Gastrocnemius medialis (tissue), 4 donors: ENCODE data around the gene GPR87. TPM values are rescaled to one million over a fixed set of nuclear protein-coding genes. Genes with fewer than 3 reads are reported as not detected.

Experiments
- ATAC-seq, 2 donors: fragments of 150-250 bp; one replicate each; pipeline ENCODE4 v1.9.1; 2016
- DNase-seq, 2 donors: peaks; one replicate each; pipeline ENCODE4 v3.0.0-alpha.2; 2019
- H3K27ac ChIP-seq, 4 donors: fragments of 200-600 bp; sonication (generic); 1 replicate in 1 of 4; 2 replicates in 3 of 4; pipeline ENCODE4 v1.5.1; 2016 to 2018; ENCODE audit warnings: mild to moderate bottlenecking in 2 of 4, moderate library complexity in 1 of 4
- H3K27me3 ChIP-seq, 3 donors: fragments of 200-600 bp; sonication (generic) in 2 of 3; 1 replicate in 1 of 3; 2 replicates in 2 of 3; pipeline versions ENCODE4 v1.5.1 to v1.6.0; 2016 to 2019; ENCODE audit warnings: mild to moderate bottlenecking in 1 of 3, moderate library complexity in 1 of 3
- H3K36me3 ChIP-seq, 2 donors: fragments of 200-600 bp; sonication (generic) in 1 of 2; one replicate each; pipeline ENCODE4 v1.5.1; 2017 to 2018
- H3K4me1 ChIP-seq, 2 donors: fragments of 200-600 bp; sonication (generic) in 1 of 2; one replicate each; pipeline ENCODE4 v1.5.1; 2016 to 2017; ENCODE audit warnings: mild to moderate bottlenecking in 2 of 2
- H3K4me3 ChIP-seq, 4 donors: fragments of 200-600 bp; sonication (generic) in 3 of 4; 1 replicate in 1 of 4; 2 replicates in 3 of 4; pipeline ENCODE4 v1.5.1; 2016 to 2019; ENCODE audit warnings: mild to moderate bottlenecking in 2 of 4
- H3K9me3 ChIP-seq, 3 donors: fragments of 200-600 bp; sonication (generic) in 2 of 3; 1 replicate in 1 of 3; 2 replicates in 2 of 3; pipeline ENCODE4 v1.5.1; 2016 to 2019
- CTCF ChIP-seq, 5 experiments: fragments of 450-650 bp in 3 of 5; fragments of 200-600 bp in 2 of 5; sonication (generic) in 2 of 5; IDR thresholded peaks in 4 of 5; conservative IDR thresholded peaks in 1 of 5; 1 replicate in 4 of 5; 2 replicates in 1 of 5; pipeline ENCODE4 v1.5.1; 2016 to 2019; ENCODE audit warnings: antibody characterized with exemption in 5 of 5, mild to moderate bottlenecking in 3 of 5, moderate library complexity in 3 of 5
- POLR2A ChIP-seq, 2 donors: fragments of 450-650 bp; IDR thresholded peaks; one replicate each; pipeline ENCODE4 v1.6.1; 2017; ENCODE audit warnings: antibody characterized with exemption in 2 of 2, mild to moderate bottlenecking in 2 of 2, moderate library complexity in 2 of 2
- in situ Hi-C, 4 donors: fragments of 200-750 bp; cut with MboI; loops; one replicate each; pipeline versions ENCODE4 v1.15.0 to v1.8.0; 2017; ENCODE audit warnings: low sequenced_read_pairs in 4 of 4
- intact Hi-C: fragments of 100-400 bp; cut with DNase I; formaldehyde crosslinking; loops from one replicate; pipeline ENCODE4 v1.15.1; 2023; ENCODE audit warnings: low total_unique reads
- total RNA-seq, 4 donors: library from RNA; depleted of rRNA; stranded (reverse); fragments of >200 nt; gene quantifications; one replicate each; pipeline versions ENCODE4 v1.1.0 to v1.2.3, GENCODE V29; 2016

The GPR87 gene
- total RNA-seq, 4 donors from 2014 or later: not detected

DNA sequence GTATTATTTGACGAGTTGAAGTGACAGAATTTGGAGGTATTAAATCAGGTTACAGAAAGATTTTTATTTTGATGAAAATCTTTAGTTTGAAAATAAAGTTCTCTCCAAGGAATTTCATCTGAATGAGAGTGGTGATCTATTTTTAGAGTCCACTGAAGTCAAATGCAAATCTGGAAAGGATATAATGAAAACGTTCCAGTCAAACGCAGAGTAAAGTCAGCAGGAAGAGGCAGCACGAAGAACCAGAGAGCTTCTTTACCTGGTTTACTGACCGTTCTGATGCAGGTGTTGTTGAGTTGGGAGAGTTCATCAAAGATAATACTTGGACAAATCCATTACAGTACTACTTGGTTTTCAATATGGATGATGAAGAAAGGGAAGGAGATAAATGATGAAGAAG lies 47.0 kb downstream of the GPR87 start:
- Histone ChIP-seq H3K36me3 (no peaks in the 10 kb centered on the region), H3K27ac (peak overlapping the region in 3 of 4 donors; percentile 10 to 44 (median 34)), H3K9me3 (no peaks in the 10 kb centered on the region), H3K27me3 (no peaks in the 10 kb centered on the region), H3K4me3 (no peak overlapping the region), H3K4me1 (no peaks in the 10 kb centered on the region)
- in situ Hi-C loops (no loop called here), intact Hi-C loops (no loop called here)
- ATAC-seq (no peak), DNase-seq (no peak)
- TF ChIP-seq CTCF (IDR thresholded peaks at IDR 0.05 in 4 of 5, conservative IDR thresholded peaks at IDR 0.05 in 1 of 5) (no peak), POLR2A (IDR thresholded peaks at IDR 0.05) (no peak)

DNA sequence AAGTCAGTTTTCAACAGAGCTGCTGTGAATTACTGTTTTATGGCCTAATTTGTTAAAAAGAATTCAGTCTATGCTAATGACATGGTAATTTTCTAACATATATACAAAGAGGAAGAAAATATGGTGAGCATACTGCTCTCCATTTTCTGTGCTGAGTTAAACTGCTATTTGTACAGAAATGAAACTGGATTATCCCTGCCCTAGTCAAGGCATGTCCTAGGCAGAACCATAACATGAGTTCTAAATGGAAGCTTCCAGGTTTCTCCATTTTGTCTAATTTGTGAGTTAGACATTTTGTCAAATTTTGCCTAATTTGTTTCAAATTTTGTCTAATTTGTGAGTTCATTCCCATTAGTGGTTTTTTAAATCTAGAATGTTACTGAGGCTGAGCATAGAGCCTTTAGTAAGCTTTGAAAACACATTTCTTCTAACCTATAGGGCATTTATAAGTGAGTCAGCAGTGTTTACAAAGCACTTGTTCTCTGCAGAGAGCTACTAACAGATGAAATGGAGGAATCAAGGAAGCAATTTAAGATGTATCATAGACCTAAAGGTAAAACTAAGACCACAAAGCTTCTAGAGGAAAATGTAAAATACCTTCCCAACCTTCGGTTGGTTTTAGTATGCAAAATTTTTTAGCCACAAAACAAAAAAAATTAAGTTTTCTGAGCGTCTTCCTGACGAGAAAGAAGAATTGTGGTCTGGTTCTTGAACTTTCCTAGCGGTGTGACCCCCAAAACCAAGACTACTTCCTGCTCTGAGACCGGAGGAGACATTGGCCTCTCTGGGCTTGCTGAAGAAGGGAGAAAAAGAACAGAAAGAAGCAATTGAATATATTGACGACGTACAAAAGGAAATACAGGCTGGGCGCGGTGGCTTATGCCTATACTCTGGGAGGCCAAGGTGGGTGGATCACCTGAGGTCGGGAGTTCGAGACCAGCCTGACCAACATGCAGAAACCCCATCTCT lies 48.1 kb downstream of the GPR87 start:
- Histone ChIP-seq H3K4me3 (no peak overlapping the region), H3K4me1 (no peaks in the 10 kb centered on the region), H3K9me3 (no peaks in the 10 kb centered on the region), H3K36me3 (no peaks in the 10 kb centered on the region), H3K27me3 (no peaks in the 10 kb centered on the region), H3K27ac (peak overlapping the region in 1 of 4 donors; percentile 3)
- TF ChIP-seq POLR2A (IDR thresholded peaks at IDR 0.05) (no peak), CTCF (IDR thresholded peaks at IDR 0.05 in 4 of 5, conservative IDR thresholded peaks at IDR 0.05 in 1 of 5) (no peak)
- in situ Hi-C loops (no loop called here), intact Hi-C loops (no loop called here)
- no peak for ATAC-seq
- DNase-seq: no peak

DNA sequence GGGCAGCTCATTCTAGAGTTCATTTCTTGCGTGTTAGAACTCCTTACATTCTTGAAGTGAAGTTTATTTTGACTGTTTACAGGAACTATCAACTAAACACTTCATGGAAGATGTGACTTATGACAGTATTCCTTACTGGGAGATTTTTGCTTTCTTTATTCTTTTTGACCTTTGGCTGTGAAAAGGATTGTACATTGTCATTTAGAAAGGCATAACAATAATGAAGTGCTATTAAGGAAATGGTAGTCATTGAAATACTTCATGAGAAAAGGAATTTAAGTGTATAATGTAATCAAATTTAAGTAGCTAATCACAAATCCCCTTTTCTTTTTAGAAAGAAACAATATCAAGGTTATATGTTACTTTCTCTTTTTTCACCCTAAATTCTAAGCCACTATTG lies 49.6 kb downstream of the GPR87 start:
- in situ Hi-C loops: no loop called here
- Histone ChIP-seq H3K9me3 (no peaks in the 10 kb centered on the region), H3K4me1 (no peaks in the 10 kb centered on the region), H3K36me3 (no peaks in the 10 kb centered on the region), H3K4me3 (no peak overlapping the region), H3K27ac (peak overlapping the region in 2 of 4 donors; percentile 17 to 26), H3K27me3 (no peaks in the 10 kb centered on the region)
- ATAC-seq: no peak
- DNase-seq: no peak
- TF ChIP-seq CTCF (IDR thresholded peaks at IDR 0.05 in 4 of 5, conservative IDR thresholded peaks at IDR 0.05 in 1 of 5) (no peak), POLR2A (IDR thresholded peaks at IDR 0.05) (no peak)
- intact Hi-C loops: no loop called here

DNA sequence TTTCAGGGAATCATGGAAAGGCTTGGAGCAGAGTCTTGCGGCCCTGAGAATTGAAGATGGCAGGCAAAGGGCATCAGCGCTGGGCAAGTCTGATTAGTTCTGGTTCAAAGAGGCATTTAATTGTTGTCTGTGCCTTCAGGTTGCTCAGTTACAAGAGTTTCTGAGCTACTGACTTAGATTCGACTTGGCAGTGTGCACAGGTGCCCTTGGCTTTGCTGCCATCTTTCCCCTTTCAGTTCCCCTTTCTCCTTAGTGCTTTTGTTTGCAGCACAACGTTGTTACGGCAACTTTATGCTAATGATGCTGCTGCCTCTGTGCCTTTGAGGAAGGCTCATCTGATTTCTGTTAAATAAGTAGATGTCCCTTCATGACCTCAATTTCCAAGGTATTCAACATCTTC lies 50.8 kb downstream of the GPR87 start:
- DNase-seq (no peak), ATAC-seq (no peak)
- in situ Hi-C loops (no loop called here), intact Hi-C loops (no loop called here)
- H3K4me1 ChIP-seq: no peaks in the 10 kb centered on the region
- no peaks in the 10 kb centered on the region for H3K27me3 ChIP-seq
- TF ChIP-seq POLR2A (IDR thresholded peaks at IDR 0.05) (no peak), CTCF (IDR thresholded peaks at IDR 0.05 in 4 of 5, conservative IDR thresholded peaks at IDR 0.05 in 1 of 5) (no peak)
- no peak overlapping the region for H3K27ac ChIP-seq
- no peak overlapping the region for H3K4me3 ChIP-seq
- no peaks in the 10 kb centered on the region for H3K9me3 ChIP-seq
- H3K36me3 ChIP-seq: no peaks in the 10 kb centered on the region
